ENCODE measurements around the gene SRSF7.

SRSF7 gene

DNA sequence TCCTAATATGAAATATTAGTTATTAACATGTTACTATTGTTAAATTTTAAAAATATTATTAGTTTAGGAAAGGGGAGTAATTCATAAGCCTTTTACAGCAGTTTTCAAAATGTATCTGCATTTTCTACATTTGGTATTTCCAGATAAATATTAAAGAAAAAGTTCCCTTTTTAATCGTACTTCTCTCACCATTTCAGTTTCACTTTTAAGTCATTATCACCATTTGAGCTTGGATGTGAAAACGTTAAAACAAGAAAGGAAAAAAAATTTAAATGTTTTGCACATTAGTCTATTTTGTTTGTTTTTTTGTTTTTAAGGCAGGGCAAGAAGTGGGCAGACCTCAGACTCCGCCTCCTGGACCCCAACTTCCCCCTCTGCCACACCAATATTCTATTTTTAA lies 3.3 kb upstream of the SRSF7 start:
- in situ Hi-C loops (cut with MboI; ENCODE audit: low sequenced_read_pairs): no loop called here

- in situ Hi-C loops (cut with MboI; ENCODE audit: low sequenced_read_pairs): no loop called here
Measured at GRCh38 chr2:38754049-38754448, 2.9 kb upstream of the SRSF7 start.

- in situ Hi-C loops (cut with MboI; ENCODE audit: low sequenced_read_pairs): no loop called here
Measured at GRCh38 chr2:38751596-38752410, 642 bp upstream of the SRSF7 start.

GRCh38 chr2:38750011-38750890 lies 910 bp downstream of the SRSF7 start:
- in situ Hi-C loops (cut with MboI; ENCODE audit: low sequenced_read_pairs): no loop called here

DNA sequence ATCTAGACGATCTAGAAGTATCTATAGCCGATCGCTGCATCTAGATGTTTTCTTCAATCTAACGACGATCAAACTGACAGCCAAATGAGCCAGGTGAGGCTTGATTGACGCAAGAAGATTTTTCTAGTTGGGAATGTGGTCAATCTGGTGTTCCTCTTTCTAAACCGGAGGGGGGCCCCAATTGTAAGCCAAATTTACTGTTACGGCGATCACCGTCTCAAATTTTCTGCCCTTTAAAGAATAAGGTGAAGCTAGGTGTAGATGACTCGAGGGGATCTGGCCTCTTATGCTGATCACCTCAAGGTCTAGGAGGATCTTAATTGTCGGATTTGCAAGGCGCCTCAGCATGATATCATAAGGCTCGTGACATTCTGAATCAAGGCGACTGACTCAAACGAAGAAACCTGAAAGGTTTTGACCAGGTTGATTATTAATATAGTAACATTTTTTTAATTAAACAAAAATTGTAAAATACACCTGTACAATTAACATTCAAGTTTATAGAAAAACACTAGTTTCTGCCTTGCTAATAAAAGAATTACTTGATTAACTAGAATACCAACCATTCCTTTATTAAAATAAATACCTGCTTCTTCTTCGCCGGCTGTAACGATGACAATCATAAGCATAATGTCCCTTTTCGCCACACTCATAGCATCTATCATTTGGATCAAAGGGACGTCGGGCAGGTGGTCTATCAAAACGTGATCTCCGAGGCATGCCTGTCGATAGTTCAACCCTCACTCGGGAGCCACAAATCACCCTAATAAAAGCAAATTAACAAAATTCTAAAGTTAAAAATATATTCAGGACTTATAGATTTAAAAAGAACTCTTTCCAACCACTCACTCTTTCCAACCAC lies 2.0 kb downstream of the SRSF7 start:
- in situ Hi-C loops (cut with MboI; ENCODE audit: low sequenced_read_pairs): loop anchor here (25.0 kb wide), 2 partner anchors 437 to 762 kb away; no protein-coding TSS in a partner anchor

GRCh38 chr2:38748391-38748790 lies 2.8 kb downstream of the SRSF7 start:
- in situ Hi-C loops (cut with MboI; ENCODE audit: low sequenced_read_pairs): loop anchor here (25.0 kb wide), 2 partner anchors 436 to 761 kb away; no protein-coding TSS in a partner anchor

DNA sequence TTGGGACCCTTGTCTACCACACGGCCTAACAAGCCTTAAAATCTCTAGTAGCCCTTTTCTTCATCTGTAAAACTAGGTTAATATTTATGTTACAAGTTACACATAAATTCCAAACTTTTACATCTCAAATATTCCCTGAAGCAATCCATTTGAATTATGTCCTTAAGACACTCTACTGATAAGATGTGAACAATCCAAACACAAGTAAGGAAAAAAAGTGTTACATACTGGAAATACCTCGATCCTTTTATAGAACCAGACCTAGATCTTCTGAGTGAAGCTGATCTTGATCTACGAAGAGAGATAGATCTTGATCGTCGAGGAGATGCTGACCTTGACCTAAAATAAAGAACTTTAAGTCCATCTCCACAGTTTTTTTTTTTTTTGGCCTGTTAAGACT lies 3.3 kb downstream of the SRSF7 start:
- in situ Hi-C loops (cut with MboI; ENCODE audit: low sequenced_read_pairs): loop anchor here (25.0 kb wide), 2 partner anchors 436 to 761 kb away; no protein-coding TSS in a partner anchor

- in situ Hi-C loops (cut with MboI; ENCODE audit: low sequenced_read_pairs): loop anchor here (25.0 kb wide), 2 partner anchors 435 to 760 kb away; no protein-coding TSS in a partner anchor
Measured at GRCh38 chr2:38747007-38747424, 4.1 kb downstream of the SRSF7 start.

DNA sequence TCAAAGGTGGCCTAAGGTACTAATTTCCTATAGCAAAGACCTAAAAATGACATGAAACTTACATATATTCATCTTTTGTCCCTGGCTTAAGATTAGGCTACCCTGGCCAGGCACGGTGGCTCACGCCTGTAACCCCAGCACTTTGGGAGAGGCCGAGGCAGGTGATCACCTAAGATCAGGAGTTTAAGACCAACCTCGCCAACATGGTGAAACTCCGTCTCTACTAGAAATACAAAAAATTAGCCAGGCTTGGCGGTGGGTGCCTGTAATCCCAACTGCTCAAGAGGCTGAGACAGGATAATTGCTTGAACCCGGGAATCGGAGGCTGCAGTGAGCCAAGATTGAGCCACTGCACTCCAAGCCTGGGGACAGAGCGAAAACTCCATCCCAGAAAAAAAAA lies 5.9 kb downstream of the SRSF7 start:
- in situ Hi-C loops (cut with MboI; ENCODE audit: low sequenced_read_pairs): loop anchor here (25.0 kb wide), 2 partner anchors 433 to 758 kb away; no protein-coding TSS in a partner anchor

GRCh38 chr2:38744399-38744780 lies 6.8 kb downstream of the SRSF7 start:
- in situ Hi-C loops (cut with MboI; ENCODE audit: low sequenced_read_pairs): loop anchor here (25.0 kb wide), 2 partner anchors 432 to 757 kb away; no protein-coding TSS in a partner anchor

DNA sequence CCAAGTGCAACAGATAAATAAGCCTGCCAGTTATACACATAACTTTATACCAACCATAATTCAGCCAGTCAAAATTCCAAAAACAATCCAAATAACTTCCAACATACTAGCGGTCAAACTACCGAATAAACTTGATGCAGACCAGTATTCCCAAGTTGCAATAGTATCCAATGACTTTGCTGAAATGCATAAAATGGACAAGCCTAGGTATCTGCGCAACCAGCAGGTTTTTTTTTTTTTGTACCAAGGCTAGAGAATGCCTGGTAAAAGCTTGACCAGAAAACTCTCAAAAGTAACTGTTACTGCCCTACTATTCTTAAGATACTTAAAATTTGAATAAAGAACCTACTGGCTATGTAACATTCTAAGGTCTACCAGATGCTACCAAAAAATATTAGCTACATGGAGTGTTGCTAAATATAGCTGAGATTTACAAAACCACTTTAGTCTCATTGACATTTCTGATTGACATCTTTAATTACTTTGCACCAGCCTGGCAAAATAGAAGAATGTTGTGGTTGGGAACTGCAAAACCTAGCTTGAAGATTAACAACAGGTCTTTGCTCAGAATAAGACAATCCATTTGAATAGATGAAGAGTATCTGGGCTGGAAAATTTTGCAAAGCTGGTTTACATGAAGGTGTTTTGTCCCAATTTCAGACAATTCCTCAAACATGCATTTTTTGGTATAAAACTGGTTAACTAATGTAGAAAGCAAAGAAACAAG lies 7.3 kb downstream of the SRSF7 start:
- in situ Hi-C loops (cut with MboI; ENCODE audit: low sequenced_read_pairs): loop anchor here (25.0 kb wide), 2 partner anchors 432 to 757 kb away; no protein-coding TSS in a partner anchor

DNA sequence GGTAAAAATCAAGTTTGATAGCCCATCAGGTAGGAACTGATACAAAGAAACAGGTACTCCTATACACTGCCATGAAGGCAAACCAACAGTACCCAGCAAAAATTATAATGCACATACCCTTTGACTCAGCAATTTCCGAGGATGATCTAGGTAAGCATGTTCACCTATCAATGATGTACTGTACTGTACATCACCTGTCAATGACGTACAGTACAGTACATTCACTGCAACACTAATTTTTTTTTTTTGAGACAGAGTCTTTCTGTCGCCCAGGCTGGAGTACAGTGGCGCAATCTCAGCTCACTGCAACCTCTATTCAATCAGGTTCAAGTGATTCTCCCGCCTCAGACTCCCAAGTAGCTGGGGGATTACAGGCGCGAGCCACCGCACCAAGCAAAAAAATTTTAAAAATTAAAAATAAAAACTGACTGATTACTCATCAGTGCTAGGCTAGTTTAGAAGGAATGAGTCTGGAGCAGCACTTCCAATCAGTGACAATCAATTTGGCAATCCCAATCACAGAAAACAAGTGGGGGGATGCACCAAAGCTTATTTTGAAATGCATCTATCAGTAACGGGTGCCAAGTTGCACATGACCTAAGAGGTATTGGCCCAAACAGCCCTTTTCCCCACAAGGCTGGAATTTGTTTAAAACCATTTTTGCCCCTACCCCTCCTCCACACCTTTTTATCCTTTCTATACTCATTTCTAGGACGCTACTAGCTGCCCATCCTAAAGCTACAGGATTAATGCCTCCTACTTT lies 8.2 kb downstream of the SRSF7 start:
- in situ Hi-C loops (cut with MboI; ENCODE audit: low sequenced_read_pairs): loop anchor here (25.0 kb wide), 2 partner anchors 431 to 756 kb away; no protein-coding TSS in a partner anchor

- in situ Hi-C loops (cut with MboI; ENCODE audit: low sequenced_read_pairs): loop anchor here (25.0 kb wide), 2 partner anchors 429 to 754 kb away; no protein-coding TSS in a partner anchor
Measured at GRCh38 chr2:38740851-38741731, 10.1 kb downstream of the SRSF7 start.

- in situ Hi-C loops (cut with MboI; ENCODE audit: low sequenced_read_pairs): loop anchor here (10.0 to 25.0 kb wide), 3 partner anchors 155 to 752 kb away; no protein-coding TSS in a partner anchor
Measured at GRCh38 chr2:38739524-38739923, 11.6 kb downstream of the SRSF7 start.

- in situ Hi-C loops (cut with MboI; ENCODE audit: low sequenced_read_pairs): loop anchor here (10.0 to 25.0 kb wide), 3 partner anchors 153 to 751 kb away; no protein-coding TSS in a partner anchor
Measured at GRCh38 chr2:38737925-38738324, 13.2 kb downstream of the SRSF7 start.

- in situ Hi-C loops (cut with MboI; ENCODE audit: low sequenced_read_pairs): loop anchor here (10.0 to 25.0 kb wide), 3 partner anchors 152 to 750 kb away; no protein-coding TSS in a partner anchor
Measured at GRCh38 chr2:38737000-38737698, 14.0 kb downstream of the SRSF7 start.

GRCh38 chr2:38735999-38736320 lies 15.2 kb downstream of the SRSF7 start:
- in situ Hi-C loops (cut with MboI; ENCODE audit: low sequenced_read_pairs): loop anchor here (10.0 to 25.0 kb wide), 3 partner anchors 151 to 749 kb away; no protein-coding TSS in a partner anchor
